ENCODE results near the gene TCTN1. TPM values are rescaled to one million over a fixed set of nuclear protein-coding genes. Genes with fewer than 3 reads are reported as not detected.

TCTN1 gene
- total RNA-seq, 1 experiment from 2014 or later, result 11.1 TPM

GRCh38 chr12:110577864-110578693, 35.9 kb upstream of the TCTN1 start:
- no peak overlapping the region for H3K4me3 Mint-ChIP-seq
- H3K79me2 ChIP-seq (ENCODE audit: insufficient read depth, low read length), result peaks cover 18% of the 10 kb centered on the region; the same call in 1 of the 2 replicates

More at GRCh38 chr12:110577864-110578693, 35.9 kb upstream of the TCTN1 start:
- no peak for TF ChIP-seq CTCF (conservative IDR thresholded peaks at IDR 0.05)
- Histone ChIP-seq H3K27me3 (ENCODE audit: insufficient read depth, low read length) (no peaks in the 10 kb centered on the region), H3T11ph (ENCODE audit: low read length) (no peak overlapping the region), H3K9ac (ENCODE audit: extremely low read depth, insufficient read length, low read length) (no peak overlapping the region), H3K4me2 (ENCODE audit: insufficient read depth, insufficient read length, low read length) (no peak overlapping the region), H2AK5ac (ENCODE audit: insufficient read length, low read length) (no peak overlapping the region), H2BK15ac (ENCODE audit: low read depth, low read length) (no peak overlapping the region), H2BK12ac (ENCODE audit: insufficient read length, low read depth, low read length) (no peak overlapping the region), H3K27ac (ENCODE audit: insufficient read length, low read depth, low read length) (no peak overlapping the region), H4K20me1 (ENCODE audit: control insufficient read depth, insufficient read depth, insufficient read length) (peaks cover 2% of the 10 kb centered on the region), H4K5ac (ENCODE audit: insufficient read length, low read depth, low read length) (no peak overlapping the region), H3K9me3 (ENCODE audit: control insufficient read depth, low read depth, low read length) (no peaks in the 10 kb centered on the region), H3K23me2 (ENCODE audit: insufficient read length, low read depth, low read length, poor library complexity, severe bottlenecking) (peaks cover 5% of the 10 kb centered on the region), H3K18ac (ENCODE audit: insufficient read length, low read depth, low read length) (no peak overlapping the region), H2BK5ac (ENCODE audit: insufficient read length, low read length) (no peak overlapping the region), H3K14ac (ENCODE audit: insufficient read depth, low read length) (no peak overlapping the region), H3K4ac (ENCODE audit: low read depth, low read length) (no peak overlapping the region), H3K79me1 (ENCODE audit: insufficient read depth, low read depth, low read length, poor library complexity, severe bottlenecking) (peaks cover 3% of the 10 kb centered on the region), H2AFZ (ENCODE audit: low read length) (no peak overlapping the region), H2BK120ac (ENCODE audit: low read depth, low read length, poor library complexity, severe bottlenecking) (no peak overlapping the region), H4K8ac (replicated peaks; ENCODE audit: insufficient read length, low read depth, low read length) (no peak overlapping the region), H3K23ac (ENCODE audit: insufficient read length, low read depth, low read length) (no peak overlapping the region), H3K56ac (ENCODE audit: insufficient read length, low read depth, low read length) (no peak overlapping the region), H2BK20ac (ENCODE audit: low read depth, low read length, poor library complexity, severe bottlenecking) (no peak overlapping the region), H4K91ac (ENCODE audit: insufficient read length, low read depth, low read length) (no peak overlapping the region), H3K4me1 (ENCODE audit: insufficient read depth, low read length) (peaks cover 6% of the 10 kb centered on the region; the same call in 1 of the 2 replicates)
- Mint-ChIP-seq H3K36me3 (ENCODE audit: insufficient read depth in 1 of 3, low read depth in 3 of 3) (peaks cover 2 to 6% (median 5%) of the 10 kb centered on the region in 3 experiments; a peak in 5 of 7 replicates), H3K4me1 (peaks cover 22 to 24% of the 10 kb centered on the region in 2 experiments), H3K27me3 (ENCODE audit: low read depth) (no peaks in the 10 kb centered on the region), H3K27ac (no peak overlapping the region), H3K9me3 (peaks cover 2 to 3% of the 10 kb centered on the region in 2 experiments; a peak in 4 of 5 replicates)
- no CpG with 5 or more reads among the region's 8 CpGs for WGBS (ENCODE audit: extremely low coverage, insufficient read length, low lambda C conversion rate)
- DNase-seq, result no peak

All from H9 (cell line).